Measurements from ENCODE around the gene TBC1D22A. TPM values are rescaled to one million over a fixed set of nuclear protein-coding genes. Genes with fewer than 3 reads are reported as not detected.

Gene TBC1D22A
- total and polyA plus RNA-seq, 2 donors from 2014 or later: 24.6 to 39.4 TPM

- Histone ChIP-seq H3K27ac (ENCODE audit: low read depth in 2 of 2, low read length in 2 of 2) (no peak overlapping the region), H3K27me3 (ENCODE audit: control insufficient read depth, insufficient read depth, low read length) (no peaks in the 10 kb centered on the region), H3K36me3 (ENCODE audit: control insufficient read depth in 2 of 3, insufficient read depth in 3 of 3, low read length in 3 of 3) (no peaks in the 10 kb centered on the region), H3K9ac (ENCODE audit: low read length in 3 of 3) (no peak overlapping the region), H3K4me3 (ENCODE audit: low read length in 3 of 3) (no peak overlapping the region), H3K9me3 (ENCODE audit: control insufficient read depth in 2 of 3, insufficient read depth in 1 of 3, low read length in 3 of 3) (no peaks in the 10 kb centered on the region), H3K4me1 (ENCODE audit: control insufficient read depth in 2 of 3, insufficient read depth in 2 of 3, low read depth in 1 of 3, low read length in 3 of 3) (peaks cover 0 to 3% (median 0%) of the 10 kb centered on the region in 3 donors)
- intact Hi-C loops (cut with DNase I): no loop called here
- TF ChIP-seq CTCF (IDR thresholded peaks at IDR 0.05; ENCODE audit: borderline replicate concordance, extremely low read depth, insufficient read depth): no peak
- DNase-seq (peak in 4 of 5 donors; percentile 56 to 87 (median 66)), FAIRE-seq (no peak)
Measured at GRCh38 chr22:47195484-47196165, 433.2 kb downstream of the TBC1D22A start.

- Histone ChIP-seq H3K4me3 (ENCODE audit: low read length in 3 of 3) (peak overlapping the region in 1 of 3 donors; percentile 37), H3K9ac (ENCODE audit: low read length in 3 of 3) (no peak overlapping the region), H3K9me3 (ENCODE audit: control insufficient read depth in 2 of 3, insufficient read depth in 1 of 3, low read length in 3 of 3) (no peaks in the 10 kb centered on the region), H3K27me3 (ENCODE audit: control insufficient read depth, insufficient read depth, low read length) (no peaks in the 10 kb centered on the region), H3K27ac (ENCODE audit: low read depth in 2 of 2, low read length in 2 of 2) (no peak overlapping the region), H3K36me3 (ENCODE audit: control insufficient read depth in 2 of 3, insufficient read depth in 3 of 3, low read length in 3 of 3) (no peaks in the 10 kb centered on the region), H3K4me1 (ENCODE audit: control insufficient read depth in 2 of 3, insufficient read depth in 2 of 3, low read depth in 1 of 3, low read length in 3 of 3) (peaks cover 0 to 3% (median 0%) of the 10 kb centered on the region in 3 donors)
- FAIRE-seq: no peak
- no peak for TF ChIP-seq CTCF (IDR thresholded peaks at IDR 0.05; ENCODE audit: borderline replicate concordance, extremely low read depth, insufficient read depth)
- DNase-seq: no peak
- intact Hi-C loops (cut with DNase I): no loop called here
Measured at GRCh38 chr22:47196166-47196849, 433.9 kb downstream of the TBC1D22A start.

DNA sequence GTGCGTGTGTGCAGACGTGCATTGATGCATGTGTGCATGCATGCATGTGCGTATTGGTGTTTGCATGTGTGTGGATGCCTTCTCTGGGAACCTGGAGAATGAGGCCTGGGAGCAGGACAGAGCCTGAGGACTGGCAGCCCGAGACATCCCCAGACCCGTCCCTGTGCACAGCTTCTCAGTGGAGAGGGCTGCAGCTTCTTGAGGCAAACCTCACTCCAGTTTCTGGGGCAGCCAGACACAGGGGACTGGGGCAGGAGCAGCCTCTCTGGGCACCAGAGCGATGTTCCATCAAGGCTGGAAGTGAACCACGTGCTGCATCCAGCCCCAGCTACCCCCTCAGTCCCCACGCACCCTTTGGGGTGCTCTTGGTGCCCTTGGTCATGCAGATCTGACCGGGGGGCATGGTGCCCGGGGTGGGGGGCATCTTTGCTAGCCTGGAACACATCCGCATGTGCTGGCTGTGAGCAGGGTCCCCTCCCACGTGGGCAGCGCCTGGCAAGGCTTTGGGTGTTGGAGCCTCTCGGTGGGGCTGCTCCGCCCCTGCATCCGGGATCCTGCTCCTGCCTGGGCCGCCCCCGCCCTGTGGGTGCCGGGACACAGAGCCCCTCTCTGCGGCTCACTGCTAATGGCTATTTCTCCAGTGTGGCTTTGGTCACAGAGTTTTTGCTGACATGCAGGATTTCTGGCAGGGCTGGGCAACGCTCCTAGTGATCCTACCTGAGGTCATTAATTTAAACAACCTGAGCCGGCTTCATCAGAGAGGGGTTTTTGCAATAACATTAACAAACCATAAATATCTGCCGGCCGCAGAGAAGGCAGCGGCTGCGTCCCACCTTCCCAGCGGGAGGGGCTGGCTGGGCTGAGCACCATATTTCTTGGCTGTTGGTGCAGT is 434.7 kb downstream of the TBC1D22A start:
- FAIRE-seq (no peak), DNase-seq (peak in 4 of 5 donors; percentile 32 to 61 (median 51))
- intact Hi-C loops (cut with DNase I): no loop called here

More for the DNA sequence above, 434.7 kb downstream of the TBC1D22A start:
- Histone ChIP-seq H3K4me1 (ENCODE audit: control insufficient read depth in 2 of 3, insufficient read depth in 2 of 3, low read depth in 1 of 3, low read length in 3 of 3) (peaks cover 0 to 3% (median 0%) of the 10 kb centered on the region in 3 donors), H3K36me3 (ENCODE audit: control insufficient read depth in 2 of 3, insufficient read depth in 3 of 3, low read length in 3 of 3) (no peaks in the 10 kb centered on the region), H3K9me3 (ENCODE audit: control insufficient read depth in 2 of 3, insufficient read depth in 1 of 3, low read length in 3 of 3) (no peaks in the 10 kb centered on the region), H3K9ac (ENCODE audit: low read length in 3 of 3) (no peak overlapping the region), H3K27ac (ENCODE audit: low read depth in 2 of 2, low read length in 2 of 2) (no peak overlapping the region), H3K4me3 (ENCODE audit: low read length in 3 of 3) (peak overlapping the region in 1 of 3 donors; percentile 37), H3K27me3 (ENCODE audit: control insufficient read depth, insufficient read depth, low read length) (no peaks in the 10 kb centered on the region)
- TF ChIP-seq CTCF (IDR thresholded peaks at IDR 0.05; ENCODE audit: borderline replicate concordance, extremely low read depth, insufficient read depth): no peak
